PC-9 (cell line): ENCODE data around the gene PTPN13. TPM values are rescaled to one million over a fixed set of nuclear protein-coding genes. Genes with fewer than 3 reads are reported as not detected.

ENCODE experiments used
- BruUV-seq: library from RNA; stranded (reverse); fragments of 400-500 nt; replicated peaks from 2 replicates; lab custom pipeline; 2021; lab: Mats Ljungman, UMichigan
- CTCF ChIA-PET: fragments of 300-600 bp; sonication (Branson Sonifier 250); formaldehyde crosslinking; loops from one replicate; lab custom pipeline; 2022; ENCODE audit warnings: antibody characterized with exemption; lab: Charles Lee
- POLR2A ChIA-PET: fragments of 300-600 bp; sonication (Branson Sonifier 250); formaldehyde crosslinking; loops from one replicate; lab custom pipeline; 2022; ENCODE audit warnings: antibody characterized with exemption; ENCODE audit not compliant: unreplicated experiment; lab: Charles Lee
- DNase-seq, 2 experiments: peaks; one replicate each; pipeline versions ENCODE4 v3.0.0 to v3.0.0-alpha.2; 2015 to 2022; ENCODE audit warnings: mixed read lengths in 1 of 2
- H2AFZ ChIP-seq: fragments of 200-600 bp; sonication (generic); 2 replicates; pipeline ENCODE4 v1.8.1; 2017; ENCODE audit warnings: antibody characterized with exemption
- H3F3A ChIP-seq: fragments of 200-600 bp; sonication (generic); 2 replicates; pipeline ENCODE4 v1.8.1; 2017; ENCODE audit warnings: antibody characterized with exemption, mild to moderate bottlenecking, low read depth; ENCODE audit not compliant: insufficient read depth
- H3K27ac ChIP-seq: fragments of 200-600 bp; sonication (generic); 2 replicates; pipeline ENCODE4 v1.6.1; 2016; ENCODE audit warnings: mixed run types
- H3K27me3 ChIP-seq: fragments of 200-600 bp; sonication (generic); 2 replicates; pipeline ENCODE4 v1.6.1; 2016; ENCODE audit warnings: low read depth, mixed run types; ENCODE audit not compliant: insufficient read depth
- H3K36me3 ChIP-seq: fragments of 200-600 bp; sonication (generic); 2 replicates; pipeline ENCODE4 v1.6.1; 2016; ENCODE audit warnings: low read depth, mixed run types
- H3K4me1 ChIP-seq: fragments of 200-600 bp; sonication (generic); replicated peaks from 2 replicates; pipeline ENCODE4 v1.6.1; 2016; ENCODE audit warnings: mixed run types; ENCODE audit not compliant: insufficient read depth
- H3K4me2 ChIP-seq: fragments of 200-600 bp; sonication (generic); 2 replicates; pipeline ENCODE4 v1.6.1; 2017; ENCODE audit warnings: mixed run types
- H3K4me3 ChIP-seq: fragments of 200-600 bp; sonication (generic); 2 replicates; pipeline ENCODE4 v1.6.1; 2016; ENCODE audit warnings: mixed run types
- H3K79me2 ChIP-seq: fragments of 200-600 bp; sonication (generic); 2 replicates; pipeline ENCODE4 v1.6.1; 2017; ENCODE audit warnings: low read depth, mixed run types
- H3K9me2 ChIP-seq: fragments of 200-600 bp; sonication (generic); 2 replicates; pipeline ENCODE4 v1.8.1; 2017; ENCODE audit warnings: mild to moderate bottlenecking; ENCODE audit not compliant: insufficient read depth
- H3K9me3 ChIP-seq: fragments of 200-600 bp; sonication (generic); 2 replicates; pipeline ENCODE4 v1.8.1; 2016; ENCODE audit warnings: low read depth; ENCODE audit not compliant: insufficient read depth
- H4K20me1 ChIP-seq: fragments of 200-600 bp; sonication (generic); 2 replicates; pipeline ENCODE4 v1.8.1; 2017; ENCODE audit not compliant: insufficient read depth
- CTCF ChIP-seq: fragments of 200-600 bp; sonication (generic); conservative IDR thresholded peaks from 2 replicates; pipeline ENCODE4 v1.6.1; 2017; ENCODE audit warnings: mixed run types, antibody characterized with exemption, mild to moderate bottlenecking, moderate library complexity
- EZH2 ChIP-seq: fragments of 200-600 bp; sonication (generic); IDR thresholded peaks from 2 replicates; pipeline ENCODE4 v1.8.0; 2017; ENCODE audit warnings: antibody characterized with exemption, low read depth
- intact Hi-C: fragments of 100-400 bp; cut with micrococcal nuclease; formaldehyde crosslinking; loops from one replicate; pipeline ENCODE4 v1.10.0; 2022; ENCODE audit not compliant: unreplicated experiment
- total RNA-seq: library from RNA; stranded (reverse); gene quantifications from 2 replicates; pipeline ENCODE4 v1.2.3, GENCODE V29; 2021

PTPN13 gene
- total RNA-seq, 1 experiment from 2014 or later, result 6.9 TPM

DNA sequence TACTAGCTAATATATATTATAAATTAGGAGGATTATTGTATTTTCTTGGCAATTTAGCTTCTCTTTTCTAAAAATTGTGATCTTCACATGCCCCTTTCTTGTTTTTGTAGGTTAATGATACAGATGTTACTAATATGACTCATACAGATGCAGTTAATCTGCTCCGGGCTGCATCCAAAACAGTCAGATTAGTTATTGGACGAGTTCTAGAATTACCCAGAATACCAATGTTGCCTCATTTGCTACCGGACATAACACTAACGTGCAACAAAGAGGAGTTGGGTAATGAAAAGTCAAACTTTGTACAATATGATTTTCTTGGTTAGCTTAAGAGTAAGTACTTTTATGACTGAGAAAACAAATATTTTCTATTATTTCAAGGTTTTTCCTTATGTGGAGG lies 180.9 kb downstream of the PTPN13 start:
- no TSS peak for BruUV-seq
- no peak for TF ChIP-seq EZH2
- no peak for TF ChIP-seq CTCF
- intact Hi-C loops, result no loop called here

GRCh38 chr4:86778175-86778574 lies 184.1 kb downstream of the PTPN13 start:
- Histone ChIP-seq H3K4me2 (no peak overlapping the region), H2AFZ (no peak overlapping the region), H4K20me1 (no peaks in the 10 kb centered on the region), H3F3A (no peaks in the 10 kb centered on the region), H3K27me3 (no peaks in the 10 kb centered on the region), H3K36me3 (no peaks in the 10 kb centered on the region), H3K4me3 (no peak overlapping the region), H3K9me2 (no peaks in the 10 kb centered on the region), H3K9me3 (no peaks in the 10 kb centered on the region), H3K27ac (no peak overlapping the region), H3K79me2 (no peaks in the 10 kb centered on the region), H3K4me1 (no peaks in the 10 kb centered on the region)
- CTCF ChIA-PET, result interaction anchor here (0.6 kb wide), 1 partner anchor 42 kb away, joined by 5 read pairs; no protein-coding TSS in a partner anchor
- POLR2A ChIA-PET, result no interaction called here
- TF ChIP-seq EZH2, result no peak
- TF ChIP-seq CTCF, result no peak
- intact Hi-C loops, result no loop called here
- DNase-seq, result no peak
- BruUV-seq, result no TSS peak

More for the DNA sequence above, 180.9 kb downstream of the PTPN13 start:
- ChIA-PET CTCF (no interaction called here), POLR2A (no interaction called here)
- no peak for DNase-seq
- Histone ChIP-seq H3K4me1 (no peaks in the 10 kb centered on the region), H3K4me2 (no peak overlapping the region), H3K36me3 (no peaks in the 10 kb centered on the region), H3K9me2 (no peaks in the 10 kb centered on the region), H3K4me3 (no peak overlapping the region), H3K27ac (no peak overlapping the region), H2AFZ (no peak overlapping the region), H3F3A (no peaks in the 10 kb centered on the region), H3K9me3 (no peaks in the 10 kb centered on the region), H3K79me2 (no peaks in the 10 kb centered on the region), H4K20me1 (no peaks in the 10 kb centered on the region), H3K27me3 (no peaks in the 10 kb centered on the region)

DNA sequence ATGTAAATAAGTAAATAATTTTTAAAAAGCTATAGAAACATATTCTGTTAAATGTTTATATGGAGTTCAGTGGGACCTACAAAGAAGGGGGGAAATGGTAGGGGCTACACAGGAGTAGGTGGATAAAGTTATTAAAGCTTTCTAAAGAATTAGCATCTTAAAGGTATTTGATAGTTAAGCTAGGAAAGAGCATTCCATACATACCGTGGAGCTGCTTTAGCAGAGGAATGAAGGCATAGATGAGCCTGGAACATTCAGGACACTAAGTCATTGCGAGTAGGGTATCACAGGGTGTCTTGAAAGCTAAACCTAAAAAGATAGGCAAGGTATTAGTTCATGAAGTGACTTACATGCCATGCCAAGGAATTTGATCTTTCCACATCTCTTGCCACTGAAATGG lies 194.7 kb downstream of the PTPN13 start:
- intact Hi-C loops, result no loop called here
- no peak for DNase-seq
- no peak overlapping the region for H3K4me2 ChIP-seq
- ChIA-PET CTCF (no interaction called here), POLR2A (no interaction called here)
- H3K9me2 ChIP-seq, result no peaks in the 10 kb centered on the region
- no peaks in the 10 kb centered on the region for H3F3A ChIP-seq
- H3K4me1 ChIP-seq, result no peaks in the 10 kb centered on the region
- H3K9me3 ChIP-seq, result no peaks in the 10 kb centered on the region
- no peaks in the 10 kb centered on the region for H3K79me2 ChIP-seq
- H3K4me3 ChIP-seq, result no peak overlapping the region
- H3K27me3 ChIP-seq, result no peaks in the 10 kb centered on the region
- BruUV-seq, result no TSS peak
- no peak overlapping the region for H2AFZ ChIP-seq
- no peak overlapping the region for H3K27ac ChIP-seq
- H4K20me1 ChIP-seq, result no peaks in the 10 kb centered on the region
- H3K36me3 ChIP-seq, result no peaks in the 10 kb centered on the region
- no peak for TF ChIP-seq EZH2

DNA sequence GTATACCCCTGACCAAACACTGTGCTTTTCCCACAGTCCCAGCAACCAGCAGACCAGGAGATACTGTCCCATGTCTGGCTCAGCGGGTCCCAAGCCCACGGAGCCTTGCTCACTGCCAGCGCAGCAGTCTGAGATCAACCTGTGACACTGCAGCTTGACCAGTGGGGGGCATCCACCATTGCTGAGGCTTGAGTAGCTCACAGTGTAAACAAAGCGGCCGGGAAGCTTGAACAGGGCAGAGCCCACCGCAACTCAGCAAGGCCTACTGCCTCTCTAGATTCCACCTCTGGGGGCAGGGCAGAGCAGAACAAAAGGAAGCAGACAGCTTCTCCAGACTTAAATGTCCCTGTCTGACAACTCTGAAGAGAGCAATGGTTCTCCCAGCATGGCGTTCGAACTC lies 197.0 kb downstream of the PTPN13 start:
- H3K79me2 ChIP-seq, result no peaks in the 10 kb centered on the region
- H3K36me3 ChIP-seq, result no peaks in the 10 kb centered on the region
- no peak overlapping the region for H3K4me2 ChIP-seq
- no peaks in the 10 kb centered on the region for H4K20me1 ChIP-seq
- H3K27ac ChIP-seq, result no peak overlapping the region
- BruUV-seq, result no TSS peak
- no peaks in the 10 kb centered on the region for H3K4me1 ChIP-seq
- no peak overlapping the region for H3K4me3 ChIP-seq
- ChIA-PET CTCF (interaction anchor here (0.6 kb wide), 1 partner anchor 59 kb away, joined by 3 read pairs; no protein-coding TSS in a partner anchor), POLR2A (no interaction called here)
- no peaks in the 10 kb centered on the region for H3F3A ChIP-seq
- TF ChIP-seq CTCF, result no peak
- no peak for TF ChIP-seq EZH2
- intact Hi-C loops, result no loop called here
- no peak for DNase-seq
- H2AFZ ChIP-seq, result no peak overlapping the region
- H3K9me3 ChIP-seq, result no peaks in the 10 kb centered on the region
- H3K27me3 ChIP-seq, result no peaks in the 10 kb centered on the region
- H3K9me2 ChIP-seq, result no peaks in the 10 kb centered on the region
